GM19043 (cell line): ENCODE measurements around the gene ZMAT2.
"Not testable (repeated sequence)": the region's sequence is repeated elsewhere in the genome, so short reads cannot be mapped to it uniquely, and the experiment has no call there.

ENCODE experiments used
- ATAC-seq: cut with Tn5 transposase; IDR thresholded peaks from one replicate; pipeline ENCODE4 v1.9.1; 2021; ENCODE audit warnings: low read depth; ENCODE audit not compliant: unreplicated experiment

Gene ZMAT2

GRCh38 chr5:140707812-140708211, 7.6 kb downstream of the ZMAT2 start:
- ATAC-seq: no peak

- ATAC-seq: not testable (repeated sequence)
Measured at GRCh38 chr5:140708787-140709186, 8.5 kb downstream of the ZMAT2 start.

- peak; percentile 90 for ATAC-seq
Measured at GRCh38 chr5:140710899-140711552, 10.8 kb downstream of the ZMAT2 start.

GRCh38 chr5:140711794-140712193, 11.5 kb downstream of the ZMAT2 start:
- no peak for ATAC-seq

GRCh38 chr5:140713562-140714094, 13.4 kb downstream of the ZMAT2 start:
- ATAC-seq: no peak

GRCh38 chr5:140716238-140716637, 16.0 kb downstream of the ZMAT2 start:
- not testable (repeated sequence) for ATAC-seq

GRCh38 chr5:140718266-140718592, 18.0 kb downstream of the ZMAT2 start:
- no peak for ATAC-seq

GRCh38 chr5:140720738-140721137, 20.5 kb downstream of the ZMAT2 start:
- ATAC-seq: not testable (repeated sequence)

- ATAC-seq: not testable (repeated sequence)
Measured at GRCh38 chr5:140721395-140721794, 21.1 kb downstream of the ZMAT2 start.

- ATAC-seq: peak; percentile 88
Measured at GRCh38 chr5:140725799-140726471, 25.7 kb downstream of the ZMAT2 start.

- ATAC-seq: no peak
Measured at GRCh38 chr5:140733098-140733497, 32.9 kb downstream of the ZMAT2 start.

GRCh38 chr5:140734354-140734753, 34.1 kb downstream of the ZMAT2 start:
- no peak for ATAC-seq

- no peak for ATAC-seq
Measured at GRCh38 chr5:140737486-140737885, 37.2 kb downstream of the ZMAT2 start.

GRCh38 chr5:140741967-140742366, 41.7 kb downstream of the ZMAT2 start:
- ATAC-seq: no peak

GRCh38 chr5:140753561-140753960, 53.3 kb downstream of the ZMAT2 start:
- ATAC-seq: no peak
